ENCODE results near the gene LOXL1. TPM values are rescaled to one million over a fixed set of nuclear protein-coding genes. Genes with fewer than 3 reads are reported as not detected.
A peak's percentile ranks its signal among the peaks of the same experiment; 100 is the strongest.

The LOXL1 gene
- polyA plus RNA-seq, 1 of the 3 experiments (the other 2 are of a cell fraction) = 50.3 TPM

DNA sequence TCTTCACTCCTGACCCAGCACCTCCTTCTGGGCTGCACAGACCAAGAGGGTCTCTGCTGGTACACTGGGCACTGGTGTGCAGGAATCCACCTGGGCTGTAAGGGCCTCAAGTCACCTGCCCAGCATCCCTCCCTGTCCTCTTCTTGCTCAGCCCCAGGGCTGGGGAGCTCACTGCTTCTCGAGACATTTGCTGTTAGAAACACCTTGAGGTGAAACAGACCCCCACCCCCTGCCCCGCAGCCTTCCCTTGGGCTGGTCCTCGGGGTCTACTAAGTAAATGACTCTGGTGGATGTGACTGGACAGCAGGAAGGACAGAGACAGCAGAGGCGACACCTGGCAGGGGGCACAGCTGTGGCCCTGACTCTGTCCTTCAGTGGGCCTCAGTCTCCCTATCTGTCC, 29.1 kb downstream of the LOXL1 start:
- 100% methylated on average over 1 of the region's 4 CpGs for WGBS (ENCODE audit: low lambda C conversion rate)
- Histone ChIP-seq H3K9ac (no peak overlapping the region), H3K27me3 (ENCODE audit: insufficient read depth) (no peaks in the 10 kb centered on the region), H3K4me3 (ENCODE audit: low read depth in 2 of 2, low read length in 1 of 2) (no peak overlapping the region), H3K4me1 (ENCODE audit: control insufficient read depth in 1 of 2, insufficient read depth in 2 of 2, low read depth in 1 of 2, low read length in 1 of 2) (peaks cover 34 to 40% of the 10 kb centered on the region in 2 experiments), H3K4me2 (0 out of 2 replicates have a peak overlapping the region, but pooled peaks have one; percentile 50), H3K27ac (ENCODE audit: low read depth in 2 of 2, low read length in 1 of 2) (0 out of 4 replicates have a peak overlapping the region, but pooled peaks of 1 of the 2 experiments have one; percentile 69), H3K9me2 (no peaks in the 10 kb centered on the region), H4K20me1 (ENCODE audit: insufficient read depth) (no peaks in the 10 kb centered on the region), H3K9me3 (no peaks in the 10 kb centered on the region), H3K79me2 (ENCODE audit: insufficient read depth) (no peaks in the 10 kb centered on the region), H2AFZ (ENCODE audit: low read depth) (no peak overlapping the region), H3K36me3 (replicated peaks in 1 of 2; ENCODE audit: control insufficient read depth in 1 of 2, insufficient read depth in 2 of 2, low read length in 1 of 2) (no peaks in the 10 kb centered on the region), H3F3A (replicated peaks; ENCODE audit: insufficient read depth) (peaks cover 30% of the 10 kb centered on the region)
- no peak for TF ChIP-seq NRF1 (IDR thresholded peaks at IDR 0.05; ENCODE audit: low read depth, low read length)
- TF ChIP-seq CHD2 (IDR thresholded peaks at IDR 0.05; ENCODE audit: low read length, partially characterized antibody) = no peak
- TF ChIP-seq GATA2 (CRISPR knock-in tag; IDR thresholded peaks at IDR 0.05) = no peak
- TF ChIP-seq RXRA (IDR thresholded peaks at IDR 0.05; ENCODE audit: borderline replicate concordance, low read depth) = no peak
- TF ChIP-seq, protein P1, sequence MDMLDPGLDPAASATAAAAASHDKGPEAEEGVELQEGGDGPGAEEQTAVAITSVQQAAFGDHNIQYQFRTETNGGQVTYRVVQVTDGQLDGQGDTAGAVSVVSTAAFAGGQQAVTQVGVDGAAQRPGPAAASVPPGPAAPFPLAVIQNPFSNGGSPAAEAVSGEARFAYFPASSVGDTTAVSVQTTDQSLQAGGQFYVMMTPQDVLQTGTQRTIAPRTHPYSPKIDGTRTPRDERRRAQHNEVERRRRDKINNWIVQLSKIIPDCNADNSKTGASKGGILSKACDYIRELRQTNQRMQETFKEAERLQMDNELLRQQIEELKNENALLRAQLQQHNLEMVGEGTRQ (IDR thresholded peaks at IDR 0.05; ENCODE audit: borderline replicate concordance, low read depth, low read length) = no peak
- TF ChIP-seq FOSL2 (IDR thresholded peaks at IDR 0.05; ENCODE audit: borderline replicate concordance, low read depth) = no peak
- TF ChIP-seq PBX3 (IDR thresholded peaks at IDR 0.05) = no peak
- no peak for TF ChIP-seq FOXJ3 (CRISPR knock-in tag; IDR thresholded peaks at IDR 0.05)
- no peak for TF ChIP-seq RCOR1 (IDR thresholded peaks at IDR 0.05; ENCODE audit: low read length)
- TF ChIP-seq MXI1 (IDR thresholded peaks at IDR 0.05; ENCODE audit: low read depth, low read length) = no peak
- no peak for TF ChIP-seq RAD21 (IDR thresholded peaks at IDR 0.05; ENCODE audit: low read length)
- no peak for TF ChIP-seq TEAD4 (IDR thresholded peaks at IDR 0.05; ENCODE audit: borderline replicate concordance, insufficient read depth)
- TF ChIP-seq USF1 (IDR thresholded peaks at IDR 0.05; ENCODE audit: borderline replicate concordance, low read depth) = no peak
- no peak for TF ChIP-seq SMC3 (IDR thresholded peaks at IDR 0.05; ENCODE audit: low read depth, low read length)
- POLR2A ChIA-PET = no interaction called here
- CTCF ChIA-PET = interaction anchor here (1.1 to 4.7 kb wide), 4 partner anchors 10 to 365 kb away, joined by 3 to 35 read pairs (median 8); no protein-coding TSS in a partner anchor
- DNase-seq = no peak
